Endothelial cell of umbilical vein (primary cell): ENCODE results near the gene C9orf72. TPM values are rescaled to one million over a fixed set of nuclear protein-coding genes. Genes with fewer than 3 reads are reported as not detected.

Experiments
- BruUV-seq: library from RNA; stranded (reverse); fragments of 400-500 nt; replicated peaks from 2 replicates; lab custom pipeline; 2021; lab: Mats Ljungman, UMichigan
- CTCF ChIA-PET: fragments of 300-600, 350-600 bp; sonication (Branson Sonifier 250); formaldehyde crosslinking; loops from one replicate; lab custom pipeline; 2021; ENCODE audit warnings: antibody characterized with exemption, inconsistent platforms; lab: Charles Lee
- POLR2A ChIA-PET: fragments of 300-600, 350-600 bp; sonication (Branson Sonifier 250); formaldehyde crosslinking; loops from one replicate; lab custom pipeline; 2021; ENCODE audit warnings: antibody characterized with exemption, inconsistent platforms; lab: Charles Lee
- DNase-seq: peaks from one replicate; pipeline ENCODE4 v3.0.0-alpha.2; 2011; ENCODE audit warnings: low read depth, low spot score
- FAIRE-seq: peaks from 2 replicates; lab custom pipeline; 2011; peaks lifted over from hg19 to GRCh38; lab: Jason Lieb, UNC
- H2AFZ ChIP-seq: 2 replicates; pipeline ENCODE4 v1.6.0; 2012; ENCODE audit warnings: low read depth, low read length, control low read depth, inconsistent platforms
- H3K27ac ChIP-seq: 2 replicates; pipeline ENCODE4 v1.5.1; 2011; ENCODE audit warnings: low read depth, mild to moderate bottlenecking, control low read depth, low read length, moderate library complexity; ENCODE audit not compliant: insufficient read depth
- H3K27me3 ChIP-seq, 2 experiments: 2 replicates each; pipeline versions ENCODE4 v1.6.0 to v1.6.1; 2011; ENCODE audit warnings: low read length in 2 of 2, mixed read lengths in 1 of 2; ENCODE audit not compliant: control insufficient read depth in 2 of 2, insufficient read depth in 2 of 2
- H3K36me3 ChIP-seq, 2 experiments: 2 replicates in 1 of 2; 3 replicates in 1 of 2; pipeline ENCODE4 v1.5.1; 2011; ENCODE audit warnings: low read length in 2 of 2, mild to moderate bottlenecking in 1 of 2, moderate library complexity in 1 of 2; ENCODE audit not compliant: control insufficient read depth in 2 of 2, insufficient read depth in 2 of 2; ENCODE audit errors: extremely low read depth in 1 of 2
- H3K4me1 ChIP-seq: 3 replicates; pipeline ENCODE4 v1.5.1; 2011; ENCODE audit warnings: mild to moderate bottlenecking, low read length; ENCODE audit not compliant: control insufficient read depth, insufficient read depth; ENCODE audit errors: extremely low read depth
- H3K4me2 ChIP-seq: 2 replicates; pipeline ENCODE4 v1.6.1; 2011; ENCODE audit warnings: low read length, control low read depth, mixed read lengths; ENCODE audit not compliant: insufficient read depth
- H3K4me3 ChIP-seq, 3 experiments: fragments of 200-600 bp in 1 of 3; sonication (generic), shearing (Covaris generic) in 1 of 3; replicated peaks in 1 of 3; 2 replicates each; pipeline ENCODE4 v1.5.1; 2011 to 2016; ENCODE audit warnings: control low read depth in 3 of 3, low read length in 3 of 3, mild to moderate bottlenecking in 2 of 3, inconsistent platforms in 1 of 3, low read depth in 1 of 3, moderate library complexity in 1 of 3; ENCODE audit not compliant: insufficient read depth in 1 of 3
- H3K79me2 ChIP-seq: 2 replicates; pipeline ENCODE4 v1.6.0; 2012; ENCODE audit warnings: low read length, inconsistent platforms; ENCODE audit not compliant: control insufficient read depth, insufficient read depth
- H3K9ac ChIP-seq: replicated peaks from 2 replicates; pipeline ENCODE3; 2011; ENCODE audit warnings: low read length, control low read depth; ENCODE audit not compliant: insufficient read depth; ENCODE audit errors: extremely low read depth
- H3K9me1 ChIP-seq: replicated peaks from 3 replicates; pipeline ENCODE4 v1.6.0; 2011; ENCODE audit warnings: mild to moderate bottlenecking, low read length; ENCODE audit not compliant: control insufficient read depth, insufficient read depth; ENCODE audit errors: extremely low read depth
- H3K9me3 ChIP-seq: replicated peaks from 2 replicates; pipeline ENCODE4 v1.5.1; 2012; ENCODE audit warnings: low read length, inconsistent platforms; ENCODE audit not compliant: control insufficient read depth, insufficient read depth
- H4K20me1 ChIP-seq: replicated peaks from 2 replicates; pipeline ENCODE3; 2011; ENCODE audit warnings: mild to moderate bottlenecking, low read length; ENCODE audit not compliant: control insufficient read depth, insufficient read depth; ENCODE audit errors: extremely low read depth
- CTCF ChIP-seq, 2 donors: IDR thresholded peaks; 1 replicate in 1 of 2; 2 replicates in 1 of 2; pipeline ENCODE4 v1.5.1; 2011; ENCODE audit warnings: low read length in 2 of 2, mild to moderate bottlenecking in 2 of 2, moderate library complexity in 2 of 2, control low read depth in 1 of 2, inconsistent platforms in 1 of 2, low read depth in 1 of 2; ENCODE audit not compliant: insufficient read depth in 1 of 2; ENCODE audit errors: extremely low read depth in 1 of 2
- JUN ChIP-seq: IDR thresholded peaks from 2 replicates; pipeline ENCODE4 v1.6.1; 2011; ENCODE audit warnings: borderline replicate concordance, low read depth; ENCODE audit not compliant: insufficient read length, insufficient read depth
- MYC ChIP-seq: IDR thresholded peaks from one replicate; pipeline ENCODE4 v1.6.1; 2011; ENCODE audit warnings: mild to moderate bottlenecking, low read depth, low read length
- POLR2AphosphoS5 ChIP-seq: IDR thresholded peaks from 2 replicates; pipeline ENCODE4 v1.6.1; 2012; ENCODE audit warnings: low read depth, mild to moderate bottlenecking, control low read depth, low read length, moderate library complexity; ENCODE audit not compliant: insufficient read depth
- dilution Hi-C: fragments of 300-500 bp; cut with MboI; formaldehyde crosslinking; loops from one replicate; pipeline ENCODE4 v1.15.0; 2019; ENCODE audit warnings: low sequenced_read_pairs; ENCODE audit not compliant: extremely low pct_ligation_motif_present
- intact Hi-C: fragments of 100-400 bp; cut with micrococcal nuclease; formaldehyde crosslinking; loops from one replicate; pipeline ENCODE4 v1.10.0; 2022
- polyA plus RNA-seq, 4 experiments: library from polyadenylated mRNA; depleted of rRNA in 3 of 4; stranded (reverse) in 3 of 4; unstranded in 1 of 4; fragments of >200 nt; gene quantifications; 2 replicates each; pipeline versions ENCODE4 v1.2.1 to v1.2.3, GENCODE V29; 2011 to 2012; ENCODE audit warnings: missing spikeins in 1 of 4
- total RNA-seq: library from RNA; stranded (reverse); gene quantifications from 2 replicates; pipeline ENCODE4 v1.2.3, GENCODE V29; 2021
- TF ChIP-seq, protein P1 (sequence below): IDR thresholded peaks from 2 replicates; pipeline ENCODE4 v1.6.1; 2011; ENCODE audit not compliant: insufficient read depth, insufficient read length

The C9orf72 gene
- total and polyA plus RNA-seq, 2 donors (not counting 3 experiments of a cell fraction or from before 2014, with no cell fraction given): 2.7 to 7.3 TPM

DNA sequence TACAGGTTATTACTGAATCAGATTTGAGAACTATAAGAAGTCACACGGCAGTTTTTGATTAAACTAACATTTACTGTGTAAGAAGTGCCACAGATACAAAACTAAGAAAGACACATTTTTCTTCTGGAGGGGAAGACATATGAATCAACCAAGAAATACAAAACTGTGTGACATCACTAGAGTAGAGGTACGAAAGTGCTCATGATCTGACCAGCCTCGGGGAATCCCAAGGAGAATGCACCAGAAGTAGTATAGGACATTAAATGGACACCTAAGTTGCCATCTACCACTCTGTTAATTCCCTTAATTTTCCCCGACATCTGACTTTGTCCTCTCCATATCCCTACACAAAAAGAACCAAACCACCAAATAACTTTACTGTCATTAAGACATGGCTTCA, 54.5 kb downstream of the C9orf72 start:
- no peak overlapping the region for H3K4me3 ChIP-seq
- ChIA-PET POLR2A (no interaction called here), CTCF (no interaction called here)
- H3K4me2 ChIP-seq: no peak overlapping the region
- no peak overlapping the region for H3K27ac ChIP-seq
- no peaks in the 10 kb centered on the region for H3K9me1 ChIP-seq
- DNase-seq: no peak
- dilution Hi-C loops: loop anchor here (25.0 kb wide), 1 partner anchor 182 kb away; no protein-coding TSS in a partner anchor
- H3K9ac ChIP-seq: no peak overlapping the region
- H3K27me3 ChIP-seq: peaks cover 0 to 5% of the 10 kb centered on the region in 2 experiments
- BruUV-seq: no TSS peak
- H2AFZ ChIP-seq: no peak overlapping the region
- intact Hi-C loops: no loop called here
- H3K9me3 ChIP-seq: no peaks in the 10 kb centered on the region
- H3K4me1 ChIP-seq: no peaks in the 10 kb centered on the region
- H3K79me2 ChIP-seq: no peaks in the 10 kb centered on the region
- no peak for FAIRE-seq
- H4K20me1 ChIP-seq: no peaks in the 10 kb centered on the region
- TF ChIP-seq POLR2AphosphoS5 (no peak), MYC (no peak), CTCF (IDR thresholded peaks at IDR 0.05; ENCODE audit: extremely low read depth in 1 of 2, insufficient read depth in 1 of 2, low read depth in 1 of 2, low read length in 2 of 2) (no peak)
- TF ChIP-seq, protein P1, sequence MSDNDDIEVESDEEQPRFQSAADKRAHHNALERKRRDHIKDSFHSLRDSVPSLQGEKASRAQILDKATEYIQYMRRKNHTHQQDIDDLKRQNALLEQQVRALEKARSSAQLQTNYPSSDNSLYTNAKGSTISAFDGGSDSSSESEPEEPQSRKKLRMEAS: no peak
- no peaks in the 10 kb centered on the region for H3K36me3 ChIP-seq

- Histone ChIP-seq H3K27ac (no peak overlapping the region), H3K9me3 (no peaks in the 10 kb centered on the region), H3K79me2 (no peaks in the 10 kb centered on the region), H3K4me3 (no peak overlapping the region), H3K4me1 (no peaks in the 10 kb centered on the region), H3K36me3 (no peaks in the 10 kb centered on the region), H3K9ac (no peak overlapping the region), H4K20me1 (no peaks in the 10 kb centered on the region), H3K27me3 (no peaks in the 10 kb centered on the region), H2AFZ (no peak overlapping the region), H3K9me1 (no peaks in the 10 kb centered on the region), H3K4me2 (no peak overlapping the region)
- intact Hi-C loops: no loop called here
- FAIRE-seq: no peak
- DNase-seq: no peak
- TF ChIP-seq JUN (no peak), POLR2AphosphoS5 (no peak), MYC (no peak)
- POLR2A ChIA-PET: no interaction called here
- CTCF ChIA-PET: interaction anchor here (1.7 kb wide), 1 partner anchor 11 kb away, joined by 3 read pairs; the partner anchor contains the start of gene MOB3B
- BruUV-seq: no TSS peak
- dilution Hi-C loops: loop anchor here (25.0 kb wide), 1 partner anchor 181 kb away; no protein-coding TSS in a partner anchor
Observed at GRCh38 chr9:27518006-27518405, 55.3 kb downstream of the C9orf72 start.
